GM19397 (cell line): Measurements from ENCODE around the gene PTPRG.

Experiments
- ATAC-seq: cut with Tn5 transposase; IDR thresholded peaks from one replicate; pipeline ENCODE4 v1.9.1; 2021; ENCODE audit warnings: mild to moderate bottlenecking, moderate library complexity; ENCODE audit not compliant: unreplicated experiment

PTPRG gene

DNA sequence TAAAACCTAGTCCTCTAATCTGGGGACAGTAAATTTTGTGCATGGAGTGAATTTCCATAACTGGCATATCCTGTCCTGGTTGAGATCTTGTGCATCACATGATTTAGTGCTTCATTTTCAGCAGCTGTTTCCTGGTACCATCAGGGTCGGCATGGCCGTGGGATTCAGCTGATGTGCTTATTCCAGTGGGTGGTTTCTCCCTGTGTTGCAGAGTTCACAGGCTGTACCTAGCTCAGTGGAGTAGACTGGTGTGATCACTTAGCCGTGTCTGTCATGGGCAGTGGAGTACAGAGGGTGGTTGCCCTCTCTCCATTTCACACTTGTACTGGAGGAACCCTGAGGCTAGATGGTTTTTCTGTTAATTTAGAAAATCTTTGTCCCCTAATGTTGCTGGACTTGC, 228.5 kb downstream of the PTPRG start:
- ATAC-seq: no peak

DNA sequence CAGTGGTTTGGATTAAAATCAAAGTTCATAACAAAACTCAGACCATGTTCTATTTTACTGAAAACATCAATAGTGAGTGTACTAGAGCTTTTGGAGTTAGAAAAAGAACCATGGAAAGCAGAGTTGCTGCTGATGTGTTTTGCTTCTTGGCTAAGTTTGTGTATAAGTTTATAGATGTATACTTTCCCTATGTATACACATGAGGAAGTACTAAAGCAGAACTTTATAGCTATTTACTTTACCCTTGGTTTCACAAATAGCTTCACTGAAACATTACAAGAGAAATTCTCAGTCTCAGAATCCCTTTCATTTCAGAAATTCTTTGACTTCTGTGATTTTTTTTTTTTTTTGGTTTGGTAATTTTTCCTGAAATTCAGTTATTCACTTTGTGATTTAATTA, 229.0 kb downstream of the PTPRG start:
- ATAC-seq: no peak

DNA sequence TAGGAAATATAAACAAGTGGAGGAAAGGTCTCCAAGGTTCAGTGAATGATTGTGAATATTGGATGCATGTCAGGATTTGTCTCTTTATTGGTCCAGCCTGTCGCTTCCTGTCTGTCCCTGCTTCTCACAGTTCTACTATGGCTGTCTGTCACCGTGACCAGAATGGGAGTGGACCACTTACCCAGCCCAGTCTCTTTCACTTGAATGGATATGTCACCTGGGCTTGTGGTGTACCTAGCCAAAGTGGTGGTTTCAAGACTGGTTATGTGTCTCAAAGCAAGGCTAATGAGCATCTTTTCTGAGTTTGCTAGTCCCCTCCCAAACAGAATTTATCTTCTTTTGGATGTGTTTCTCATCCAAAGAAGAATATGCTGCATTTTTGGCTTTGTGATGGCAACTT, 231.7 kb downstream of the PTPRG start:
- no peak for ATAC-seq

DNA sequence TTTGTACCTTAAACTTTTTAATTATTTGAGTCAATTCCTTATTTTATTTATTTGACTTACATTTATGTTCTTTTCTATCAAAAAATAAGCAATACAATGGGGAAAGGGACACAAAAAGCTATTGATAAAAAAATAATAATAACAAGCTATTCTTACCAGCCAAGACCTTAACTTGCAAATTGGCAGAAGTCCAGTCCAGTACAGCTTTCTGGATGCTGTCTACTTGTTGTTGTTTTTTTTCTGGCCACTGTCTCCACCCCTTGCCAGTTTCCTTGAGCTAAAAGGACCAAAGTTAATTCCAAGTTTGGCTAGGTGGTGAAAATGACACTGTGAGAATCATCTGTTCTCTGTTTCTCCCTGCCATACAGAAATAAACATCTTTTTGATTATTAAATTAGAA, 232.2 kb downstream of the PTPRG start:
- ATAC-seq: no peak

DNA sequence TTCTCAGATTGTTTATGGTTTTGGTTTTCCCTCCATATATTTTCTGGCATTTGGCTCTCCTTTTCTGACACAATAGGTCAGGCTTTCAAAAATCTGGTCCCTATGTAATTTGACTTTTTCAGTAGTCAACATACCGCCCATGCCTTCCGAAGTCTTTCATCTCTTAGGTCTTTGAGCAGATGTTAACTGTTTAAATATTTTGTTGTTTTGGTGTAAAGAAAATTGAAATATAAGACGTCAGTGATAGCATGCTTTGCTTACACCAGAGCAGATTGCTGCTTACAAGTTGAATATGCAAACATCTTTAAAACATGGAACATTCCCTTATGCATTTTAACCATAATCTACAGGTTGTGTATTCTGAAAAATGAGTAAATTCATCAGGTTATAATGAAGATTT, 233.0 kb downstream of the PTPRG start:
- no peak for ATAC-seq

DNA sequence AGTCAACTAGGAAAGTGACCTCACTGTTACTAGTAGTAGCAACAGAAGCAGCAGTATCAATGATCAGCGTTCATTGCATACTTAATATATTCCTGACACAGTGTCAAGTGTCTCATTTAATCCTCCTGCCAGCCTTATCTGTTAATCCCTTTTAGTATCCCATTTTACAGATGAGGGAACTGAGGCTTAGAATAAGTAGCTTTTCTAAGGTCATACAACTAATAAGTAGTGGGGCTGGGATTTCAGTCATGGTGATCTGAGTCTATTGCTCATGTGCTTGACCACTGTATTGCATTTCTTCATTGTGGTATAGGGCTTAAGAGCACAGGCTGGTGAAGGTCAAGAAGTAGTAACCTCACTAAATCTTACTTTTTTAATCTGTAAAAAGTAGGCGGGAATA, 233.6 kb downstream of the PTPRG start:
- no peak for ATAC-seq

DNA sequence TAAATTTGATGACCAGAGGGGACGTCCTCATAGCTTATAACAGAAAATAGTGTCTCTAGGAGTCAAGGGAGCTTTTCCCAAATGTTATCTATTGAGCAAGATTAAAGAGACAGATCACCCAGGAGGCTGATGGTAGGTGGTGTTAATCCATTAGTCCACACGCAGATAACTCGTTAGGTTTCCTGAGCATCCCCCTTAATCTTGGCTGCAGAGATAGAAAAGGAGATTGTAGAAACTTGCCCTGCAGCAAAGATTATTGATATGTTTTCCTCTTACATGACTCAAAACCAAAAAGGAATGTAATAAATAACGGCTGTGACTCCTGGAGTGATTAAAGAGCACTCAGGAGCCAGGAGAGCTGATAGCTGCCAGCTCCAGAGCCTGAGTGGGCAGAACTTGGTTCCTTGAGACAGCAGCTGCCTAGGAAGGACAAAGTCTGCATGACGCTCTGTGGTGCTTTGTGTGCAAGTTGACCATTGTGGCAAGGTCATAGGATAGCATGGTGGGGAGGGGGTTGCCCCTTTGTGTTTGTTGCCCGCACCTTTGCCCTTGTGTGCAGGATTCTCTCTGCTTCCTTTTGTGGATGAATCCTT, 234.8 kb downstream of the PTPRG start:
- ATAC-seq: no peak

DNA sequence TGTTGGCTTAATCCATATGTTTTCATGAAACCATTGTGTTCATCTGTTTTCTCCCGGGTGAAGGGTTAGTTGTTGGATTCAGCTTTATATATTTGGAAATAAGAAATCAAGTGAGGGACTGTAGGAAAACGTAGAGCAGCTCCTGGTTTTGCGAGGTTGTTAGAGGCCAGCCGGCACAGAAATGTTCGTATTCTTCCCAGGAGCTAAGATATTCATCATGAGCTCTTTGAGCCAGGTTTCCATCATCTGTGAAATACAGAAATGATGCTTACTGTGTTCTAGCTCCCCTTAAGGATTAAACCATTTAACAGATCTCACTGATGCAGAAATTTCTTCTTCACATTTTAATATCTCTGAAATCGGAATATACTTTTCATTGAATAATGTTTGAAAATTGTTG, 235.5 kb downstream of the PTPRG start:
- ATAC-seq: no peak

DNA sequence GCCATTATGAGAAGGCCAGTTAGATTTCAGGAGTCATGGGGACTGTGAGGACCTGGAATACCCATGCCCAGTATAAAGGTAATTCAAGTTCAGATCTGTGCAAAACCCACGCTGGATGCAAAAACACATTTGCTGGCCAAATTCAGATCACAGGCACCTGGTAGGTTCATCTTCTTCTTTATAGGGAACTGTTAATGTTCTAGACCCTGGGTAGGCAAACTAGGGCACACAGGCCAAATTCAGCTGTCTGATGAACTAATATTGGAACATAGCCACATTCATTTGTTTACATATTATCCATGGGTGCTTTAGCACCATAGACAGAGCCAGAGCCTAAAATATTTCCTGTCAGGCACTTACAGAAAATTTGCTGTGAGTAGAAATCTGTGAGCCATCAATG, 241.4 kb downstream of the PTPRG start:
- ATAC-seq: no peak

DNA sequence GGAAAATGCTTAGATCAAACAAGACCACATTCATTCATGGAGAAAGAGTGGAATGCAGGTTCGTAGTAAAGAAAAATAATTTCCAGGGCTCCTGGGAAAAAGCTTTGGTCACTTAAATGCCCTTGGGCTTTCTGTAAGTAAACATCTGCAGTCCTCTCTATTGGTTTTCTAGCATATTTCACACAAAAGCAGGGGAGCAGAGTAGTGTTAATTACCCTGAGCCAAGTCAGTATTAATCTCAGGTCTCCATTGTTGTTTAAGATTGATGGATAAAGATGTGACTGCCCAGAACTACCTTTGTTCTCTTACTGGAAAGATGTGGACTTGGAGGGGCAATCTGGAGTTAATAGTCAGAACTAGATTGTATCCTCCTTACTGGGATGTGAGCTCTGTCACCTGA, 242.6 kb downstream of the PTPRG start:
- no peak for ATAC-seq

DNA sequence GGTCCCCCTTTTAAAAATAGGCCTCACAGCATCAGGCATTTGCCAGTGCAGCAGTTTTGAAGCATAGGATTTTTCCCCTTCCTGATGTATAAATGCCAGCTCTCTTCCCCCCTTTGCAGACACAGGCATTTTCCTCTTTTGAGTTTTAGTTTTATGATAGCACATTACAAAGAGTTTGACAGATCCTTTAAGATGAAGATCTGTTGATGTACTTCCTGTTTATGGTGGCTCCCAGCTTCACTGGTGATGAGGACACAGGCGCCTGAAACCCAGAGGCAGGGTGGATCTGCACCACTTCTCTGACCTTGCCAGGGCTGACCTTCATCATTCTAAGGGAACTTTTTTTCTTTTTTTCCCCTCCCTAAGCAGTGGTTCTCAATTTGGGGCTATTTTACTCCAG, 243.4 kb downstream of the PTPRG start:
- no peak for ATAC-seq

DNA sequence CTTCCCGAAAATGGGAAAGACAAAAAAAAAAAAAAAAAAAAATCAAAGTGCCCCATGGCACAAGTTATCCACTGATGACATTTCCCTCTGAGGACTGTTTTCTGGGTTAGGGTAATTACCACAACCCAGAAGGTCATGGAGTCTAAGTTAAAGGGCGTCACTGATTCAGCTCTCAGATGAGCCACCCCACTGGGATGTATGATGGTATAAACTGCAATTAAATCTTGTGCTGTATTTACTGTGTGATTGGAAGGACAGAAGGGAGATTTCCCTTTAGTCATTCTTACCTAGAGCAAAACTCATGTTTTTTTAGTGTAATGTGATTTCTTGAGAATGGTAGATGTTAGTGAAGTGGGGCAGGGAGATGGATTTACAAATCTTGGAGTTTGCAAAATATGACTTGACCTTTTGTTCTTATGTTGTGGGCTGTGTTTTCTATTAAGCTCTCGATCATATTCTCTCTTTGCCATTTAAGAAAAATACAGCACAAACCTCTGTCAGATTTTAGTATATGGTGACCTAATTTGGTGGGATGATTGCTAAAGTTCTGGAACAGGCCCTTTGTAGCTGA, 244.2 kb downstream of the PTPRG start:
- ATAC-seq: no peak

DNA sequence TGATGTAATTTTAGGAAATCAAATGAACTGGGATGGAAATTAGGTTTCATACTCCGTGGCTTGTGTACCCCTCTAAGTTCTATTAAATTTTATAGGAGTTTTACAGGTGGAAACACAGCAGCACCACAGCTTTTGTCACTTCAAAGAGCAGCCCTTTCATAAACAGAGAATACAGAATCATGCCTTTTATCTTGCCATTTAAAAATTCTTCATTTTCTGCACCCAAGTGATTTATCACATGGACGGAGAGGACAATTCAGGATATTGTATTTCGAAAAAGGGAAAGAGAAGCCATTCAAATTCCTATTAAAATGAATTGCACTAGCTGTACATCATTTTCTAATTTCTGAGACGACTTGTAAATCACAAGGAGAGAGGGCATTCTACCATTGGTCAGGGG, 245.4 kb downstream of the PTPRG start:
- ATAC-seq: no peak

DNA sequence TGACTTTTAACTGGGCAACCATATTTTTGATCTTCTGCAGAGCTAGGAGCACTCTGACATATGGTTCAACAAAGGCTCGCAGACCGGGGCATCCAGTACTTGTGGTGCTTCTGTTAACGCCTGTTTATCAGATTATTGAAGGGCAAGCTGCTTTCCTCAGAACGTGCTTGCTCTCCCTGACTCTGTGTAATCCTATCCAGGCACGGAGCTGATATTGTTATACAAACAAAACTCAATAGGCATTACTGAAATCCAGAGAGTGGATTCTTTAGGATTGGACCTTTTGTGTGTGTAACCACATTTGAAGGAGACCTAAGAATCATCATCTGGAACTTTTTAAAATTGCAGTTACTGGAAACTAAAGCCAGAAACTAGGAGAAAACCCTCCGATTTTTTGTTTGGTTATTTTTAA, 246.5 kb downstream of the PTPRG start:
- no peak for ATAC-seq

DNA sequence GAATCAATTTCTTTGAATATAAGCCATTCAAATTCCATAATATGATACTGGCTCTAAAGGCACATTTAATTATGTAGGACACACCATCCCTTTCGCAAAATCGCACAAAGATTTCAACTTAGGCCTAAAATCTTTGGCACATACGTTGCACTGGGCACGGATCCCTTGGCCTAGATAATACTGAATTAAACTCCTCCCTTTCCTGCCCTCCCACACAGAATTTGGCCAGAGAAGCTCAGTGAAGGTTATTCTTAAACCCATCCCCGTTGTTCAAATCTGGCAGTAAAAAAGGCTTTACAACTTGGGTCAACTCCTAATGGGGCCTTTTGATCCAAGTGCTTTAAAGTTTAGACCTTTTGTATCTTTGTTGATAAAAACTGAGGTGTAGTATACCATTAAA, 247.2 kb downstream of the PTPRG start:
- ATAC-seq: no peak

DNA sequence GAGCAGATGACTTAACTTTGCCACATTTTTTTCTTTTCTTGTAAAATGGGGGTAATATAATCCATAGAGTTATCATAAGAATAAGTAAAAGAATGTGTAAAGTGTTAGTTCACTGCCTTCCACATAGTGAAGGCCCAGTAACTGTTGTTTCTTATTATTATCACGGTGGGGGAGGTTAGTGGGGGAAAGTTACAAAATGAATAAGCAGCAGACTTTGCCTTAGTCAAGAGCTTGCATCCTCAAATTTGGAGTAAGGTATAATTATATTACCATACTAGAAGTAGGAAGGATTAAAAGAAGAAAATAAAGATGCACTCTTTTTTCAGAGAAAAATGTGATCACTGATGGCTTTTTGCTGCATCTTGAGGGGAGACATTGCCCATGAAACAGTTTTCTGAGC, 247.6 kb downstream of the PTPRG start:
- ATAC-seq: no peak

DNA sequence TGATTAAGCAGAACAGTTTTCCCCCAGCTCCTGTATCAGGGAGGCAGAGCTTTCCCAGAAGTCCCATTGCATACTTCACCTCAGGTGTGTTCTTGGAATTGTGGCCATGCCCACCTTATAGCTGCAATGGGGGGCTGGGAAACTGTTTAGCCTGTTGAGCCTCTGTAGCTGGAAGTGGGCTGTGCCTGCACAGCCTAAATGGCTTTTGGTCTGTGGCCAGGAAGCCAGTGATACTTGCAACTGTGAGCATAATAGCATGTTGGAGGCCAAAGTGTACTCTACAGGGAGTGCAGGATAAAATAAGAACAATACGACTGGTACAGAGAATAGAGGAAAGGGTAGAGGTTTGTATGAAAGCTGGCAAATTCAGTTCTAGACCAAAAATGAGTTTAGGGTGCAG, 248.5 kb downstream of the PTPRG start:
- ATAC-seq: no peak

DNA sequence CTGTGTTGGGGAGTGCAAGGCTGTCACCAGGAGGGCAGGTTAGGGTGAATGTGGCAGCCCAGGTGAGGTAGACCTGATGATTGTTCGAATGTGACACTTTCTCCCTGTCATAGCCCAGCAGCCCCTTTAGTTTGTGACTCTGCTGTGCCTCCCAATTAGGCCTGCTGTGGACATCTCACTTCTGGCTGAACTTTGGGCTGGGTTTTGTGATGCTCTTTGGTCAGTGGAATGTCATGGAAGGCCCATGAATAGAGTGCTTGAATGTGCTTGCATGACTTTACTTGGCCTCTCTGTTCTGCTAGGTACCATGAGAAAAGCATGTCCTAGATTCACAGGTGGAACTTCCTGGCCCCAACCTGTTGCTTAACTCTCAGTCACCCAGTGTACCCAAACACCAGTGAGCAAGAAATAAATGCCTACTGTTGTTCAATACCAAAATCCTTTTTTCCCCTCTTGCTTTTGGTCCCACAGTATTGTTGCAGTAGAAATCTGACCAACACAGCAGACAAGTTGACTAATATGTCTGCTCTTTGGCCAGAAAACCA, 249.7 kb downstream of the PTPRG start:
- ATAC-seq: no peak

DNA sequence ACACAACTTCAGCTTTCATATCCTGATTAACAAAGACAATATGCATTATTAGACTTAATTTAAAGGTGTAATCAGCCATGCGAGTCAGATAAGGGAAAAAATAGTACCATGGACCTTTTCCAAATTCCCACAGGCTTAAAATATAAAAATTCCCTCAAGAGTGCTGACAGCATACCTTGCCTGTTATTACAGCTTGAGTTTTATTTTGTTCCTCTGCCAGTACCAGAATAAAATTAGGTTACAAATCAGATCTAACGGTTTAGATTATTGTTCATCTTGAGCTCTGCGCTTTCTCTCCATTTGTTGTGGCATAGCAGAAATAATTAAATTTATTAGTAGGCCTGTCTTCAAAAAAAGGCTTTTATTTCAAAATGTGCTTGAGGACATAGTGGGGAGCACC, 250.3 kb downstream of the PTPRG start:
- ATAC-seq: no peak

DNA sequence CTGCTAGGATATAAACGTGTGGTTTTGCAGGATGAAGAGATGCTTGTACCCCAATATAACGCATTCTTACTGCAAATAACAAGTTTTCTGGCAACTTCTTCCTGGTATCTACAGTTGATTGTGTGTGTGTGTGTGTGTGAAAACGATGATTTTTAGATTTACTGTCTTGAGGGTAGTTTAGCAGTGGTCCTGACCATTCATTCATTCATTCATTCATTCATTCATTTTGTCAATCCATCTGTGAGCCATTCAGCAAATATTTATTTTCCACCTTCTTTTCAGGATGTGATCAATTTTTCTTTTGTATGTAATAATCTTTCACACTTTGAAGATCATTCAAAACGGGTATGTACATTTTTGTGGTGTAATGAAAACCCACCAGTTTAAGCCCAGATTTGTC, 250.7 kb downstream of the PTPRG start:
- no peak for ATAC-seq

DNA sequence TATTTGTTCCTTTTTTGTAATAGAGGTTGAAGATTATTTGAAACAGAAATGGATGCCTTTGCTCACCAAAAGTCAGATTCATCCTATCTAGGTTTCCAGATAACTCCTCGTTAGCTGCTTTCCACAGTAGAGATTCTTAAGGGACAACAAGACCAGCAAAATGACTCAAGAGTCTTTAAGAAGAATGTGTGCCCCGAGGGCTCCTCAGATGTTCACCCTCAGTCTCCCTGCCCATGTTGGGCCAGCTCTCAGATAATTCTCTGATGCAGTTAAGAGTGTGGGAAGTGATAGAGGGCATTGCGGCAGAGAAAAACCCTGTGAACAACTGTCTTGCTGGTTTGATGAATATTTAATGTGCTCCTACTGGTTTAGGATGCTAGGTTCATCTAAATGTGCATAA, 251.1 kb downstream of the PTPRG start:
- ATAC-seq: no peak

DNA sequence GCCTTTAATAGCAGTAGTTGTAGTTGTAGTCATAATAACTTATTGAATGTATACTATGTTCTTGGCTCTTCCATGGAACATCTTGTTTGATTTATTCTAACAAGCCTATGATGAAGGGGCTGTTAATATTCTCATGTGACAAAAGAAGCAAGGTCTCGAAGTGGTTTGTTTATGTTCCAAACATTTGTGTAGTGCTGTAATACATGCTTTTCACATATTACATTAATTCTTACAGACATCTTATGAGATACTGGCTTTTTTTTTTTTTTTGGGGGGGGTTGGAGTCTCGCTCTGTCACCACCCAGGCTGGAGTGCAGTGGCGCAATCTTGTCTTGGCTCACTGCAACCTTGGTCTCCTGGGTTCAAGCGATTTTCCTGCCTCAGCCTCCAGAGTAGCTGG, 252.3 kb downstream of the PTPRG start:
- ATAC-seq: no peak

DNA sequence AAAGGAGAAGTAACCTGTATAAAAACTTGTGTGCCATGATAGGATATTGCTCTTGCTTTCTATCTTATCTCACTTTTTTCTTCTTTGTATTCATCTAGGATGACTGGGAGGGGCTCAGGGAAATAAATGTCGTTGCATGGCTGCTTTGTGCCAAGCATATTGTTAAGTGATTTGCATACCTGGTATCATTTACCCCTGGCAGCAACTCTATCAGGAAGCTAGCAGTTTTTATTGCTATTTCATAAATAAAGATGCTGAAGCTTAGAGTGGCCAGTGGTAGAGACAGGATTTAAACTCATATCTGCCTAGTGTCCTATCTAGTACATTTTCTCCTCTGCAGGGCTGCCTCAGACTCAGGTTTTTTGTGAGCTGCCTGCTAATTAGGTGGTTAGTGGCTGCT, 253.3 kb downstream of the PTPRG start:
- no peak for ATAC-seq
